GM23338 (cell line): ENCODE measurements around the gene SYK.

ENCODE experiments used
- CREB1 ChIP-seq: fragments of 250-450 bp; sonication (Bioruptor Pico); IDR thresholded peaks from 2 replicates; pipeline ENCODE4 v1.5.0; 2020; ENCODE audit warnings: low read depth, mild to moderate bottlenecking, moderate library complexity
- CTCF ChIP-seq, 2 experiments: fragments of 200-600 bp in 1 of 2; sonication (generic) in 1 of 2; conservative IDR thresholded peaks; 2 replicates each; pipeline versions ENCODE4 v1.5.1 to v1.6.1; 2016 to 2017; ENCODE audit warnings: antibody characterized with exemption in 2 of 2, low read depth in 2 of 2, mild to moderate bottlenecking in 2 of 2, moderate library complexity in 1 of 2
- EZH2 ChIP-seq: fragments of 200-600 bp; sonication (generic); IDR thresholded peaks from one replicate; pipeline ENCODE4 v1.8.0; 2017; ENCODE audit warnings: antibody characterized with exemption, mild to moderate bottlenecking, low read depth; ENCODE audit not compliant: unreplicated experiment
- EZH2phosphoT487 ChIP-seq: fragments of 200-600 bp; sonication (generic); IDR thresholded peaks from one replicate; pipeline ENCODE4 v1.8.1; 2018; ENCODE audit warnings: antibody characterized with exemption; ENCODE audit not compliant: unreplicated experiment
- JUNB ChIP-seq: IDR thresholded peaks from one replicate; pipeline ENCODE4 v1.6.1; 2016; ENCODE audit warnings: antibody characterized with exemption; ENCODE audit not compliant: unreplicated experiment
- POLR2AphosphoS5 ChIP-seq: IDR thresholded peaks from 2 replicates; pipeline ENCODE4 v1.6.1; 2016; ENCODE audit warnings: antibody characterized with exemption, low read depth
- REST ChIP-seq: IDR thresholded peaks from one replicate; pipeline ENCODE4 v1.6.1; 2018; ENCODE audit warnings: antibody characterized with exemption; ENCODE audit not compliant: unreplicated experiment
- ZNF114 ChIP-seq: fragments of 250-450 bp; sonication (Bioruptor Pico); IDR thresholded peaks from 2 replicates; pipeline ENCODE4 v1.5.0; 2020; ENCODE audit warnings: mild to moderate bottlenecking, moderate library complexity
- ZNF331 ChIP-seq: fragments of 250-450 bp; sonication (Bioruptor Pico); IDR thresholded peaks from 2 replicates; pipeline ENCODE4 v1.5.0; 2020; ENCODE audit warnings: low read depth, mild to moderate bottlenecking, moderate library complexity

GRCh38 chr9:90793729-90794128 lies 7.9 kb upstream of the SYK start:
- TF ChIP-seq REST, result no peak
- TF ChIP-seq CTCF (conservative IDR thresholded peaks at IDR 0.05; ENCODE audit: low read depth in 2 of 2), result no peak
- TF ChIP-seq POLR2AphosphoS5, result no peak
- TF ChIP-seq EZH2, result no peak
- TF ChIP-seq JUNB, result no peak
- TF ChIP-seq CREB1 (CRISPR knock-in tag), result no peak
- TF ChIP-seq EZH2phosphoT487, result no peak
- TF ChIP-seq ZNF331 (CRISPR knock-in tag), result no peak
- no peak for TF ChIP-seq ZNF114 (CRISPR knock-in tag)
